ENCODE data around the gene IGF2BP1. TPM values are rescaled to one million over a fixed set of nuclear protein-coding genes. Genes with fewer than 3 reads are reported as not detected.

Gene IGF2BP1
- total and polyA plus RNA-seq, 2 of the 8 experiments (the other 6 are each of a cell fraction or from before 2014, with no cell fraction given) = 41.6 to 513 TPM

DNA sequence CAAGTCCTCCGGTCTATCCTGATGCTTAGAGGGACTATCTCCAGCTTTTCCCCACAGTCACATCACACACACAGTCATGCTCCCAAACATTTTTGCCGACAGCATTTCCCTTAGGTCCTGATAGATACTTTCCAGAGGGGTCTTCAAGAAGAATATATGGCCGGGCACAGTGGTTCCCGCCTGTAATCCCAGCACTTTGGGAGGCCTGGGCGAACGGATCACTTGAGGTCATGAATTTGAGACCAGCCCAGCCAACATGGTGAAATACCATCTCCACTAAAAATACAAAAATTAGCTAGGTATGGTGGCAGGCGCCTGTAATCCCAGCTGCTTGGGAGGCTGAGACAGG lies 24.5 kb upstream of the IGF2BP1 start:
- no peak for FAIRE-seq
- H3K27ac ChIP-seq (ENCODE audit: low read depth, low read length) = no peak overlapping the region

More for the DNA sequence above, 24.5 kb upstream of the IGF2BP1 start:
- Histone ChIP-seq H3K56ac (replicated peaks; ENCODE audit: insufficient read length, low read depth, low read length) (no peak overlapping the region), H3K4ac (replicated peaks; ENCODE audit: insufficient read length, low read depth, low read length) (no peak overlapping the region), H2BK15ac (ENCODE audit: low read length) (no peak overlapping the region; the same call in 1 of the 2 replicates), H3K14ac (ENCODE audit: insufficient read length) (no peak overlapping the region), H3K79me2 (ENCODE audit: control insufficient read depth in 1 of 2, insufficient read depth in 2 of 2, low read length in 2 of 2) (no peaks in the 10 kb centered on the region), H3K23me2 (ENCODE audit: low read depth, low read length) (no peaks in the 10 kb centered on the region), H4K20me1 (replicated peaks in 1 of 2; ENCODE audit: control insufficient read depth in 1 of 2, insufficient read depth in 2 of 2, low read length in 2 of 2) (no peaks in the 10 kb centered on the region), H3K36me3 (ENCODE audit: control insufficient read depth in 2 of 4, insufficient read depth in 4 of 4, low read length in 3 of 4) (no peaks in the 10 kb centered on the region), H2BK5ac (ENCODE audit: low read depth, low read length) (no peak overlapping the region), H3K9ac (replicated peaks in 1 of 4; ENCODE audit: extremely low read depth in 1 of 4, low read depth in 3 of 4, low read length in 3 of 4) (0 out of 7 replicates have a peak overlapping the region, but pooled peaks of 1 of the 4 experiments have one; percentile 14), H3K4me2 (ENCODE audit: insufficient read depth in 1 of 2, low read depth in 2 of 2, low read length in 2 of 2) (peak overlapping the region; percentile 1 to 25; a peak in 3 of 4 replicates), H4K5ac (ENCODE audit: insufficient read length, low read depth, low read length) (no peak overlapping the region), H2AK5ac (ENCODE audit: low read depth, low read length) (no peak overlapping the region; the same call in 1 of the 2 replicates), H3K79me1 (ENCODE audit: low read depth, low read length) (no peaks in the 10 kb centered on the region), H2BK20ac (ENCODE audit: low read length) (no peak overlapping the region), H3K9me3 (ENCODE audit: insufficient read depth in 2 of 2, low read depth in 1 of 2, low read length in 1 of 2) (no peaks in the 10 kb centered on the region), H3K27me3 (replicated peaks in 1 of 4; ENCODE audit: control insufficient read depth in 3 of 4, extremely low read depth in 1 of 4, insufficient read depth in 3 of 4, low read length in 3 of 4) (peaks cover 0 to 2% (median 0%) of the 10 kb centered on the region in 4 experiments; a peak in 1 of 7 replicates), H2BK12ac (ENCODE audit: low read depth, low read length) (0 out of 2 replicates have a peak overlapping the region, but pooled peaks have one; percentile 5), H3K18ac (ENCODE audit: extremely low read depth, low read length) (0 out of 2 replicates have a peak overlapping the region, but pooled peaks have one; percentile 27), H3K4me1 (replicated peaks in 1 of 4; ENCODE audit: control insufficient read depth in 3 of 4, insufficient read depth in 4 of 4, low read length in 3 of 4) (peaks cover 2 to 12% (median 8%) of the 10 kb centered on the region in 4 experiments), H3K4me3 (ENCODE audit: extremely low read depth in 1 of 4, insufficient read depth in 2 of 4, low read depth in 3 of 4, low read length in 4 of 4) (no peak overlapping the region; a peak in 1 of 8 replicates), H2BK120ac (replicated peaks; ENCODE audit: low read depth, low read length) (no peak overlapping the region), H4K8ac (ENCODE audit: extremely low read depth, insufficient read depth, low read length) (no peak overlapping the region), H3K23ac (ENCODE audit: insufficient read length) (no peak overlapping the region), H2AFZ (ENCODE audit: low read length) (no peak overlapping the region), H4K91ac (replicated peaks; ENCODE audit: insufficient read length, low read length) (no peak overlapping the region)
- no peak for DNase-seq (ENCODE audit: low read depth in 1 of 2, low spot score in 2 of 2)
- ChIA-PET CTCF (ENCODE audit: partially characterized antibody) (interaction anchor here (0.7 to 3.9 kb wide), 8 partner anchors 12 to 319 kb away, joined by 3 to 33 read pairs (median 5); no protein-coding TSS in a partner anchor), POLR2A (ENCODE audit: partially characterized antibody) (interaction anchor here (0.7 to 5.5 kb wide), 11 partner anchors 12 to 78 kb away, joined by 3 to 38 read pairs (median 4); partner anchors contain the start of genes IGF2BP1 and SNF8)
- no peak for TF ChIP-seq KDM4A (IDR thresholded peaks at IDR 0.05; ENCODE audit: low read depth, low read length, severe bottlenecking)
- no peak for TF ChIP-seq TAF7 (optimal IDR thresholded peaks at IDR 0.05; ENCODE audit: borderline replicate concordance, low read depth, low read length)
- no peak for TF ChIP-seq MAFK (IDR thresholded peaks at IDR 0.05; ENCODE audit: low read depth, low read length)
- TF ChIP-seq HDAC6 (IDR thresholded peaks at IDR 0.05; ENCODE audit: low read depth, low read length) = no peak
- TF ChIP-seq KDM1A (IDR thresholded peaks at IDR 0.05; ENCODE audit: borderline replicate concordance, low read length) = no peak
- no peak for TF ChIP-seq ZNF274 (IDR thresholded peaks at IDR 0.05; ENCODE audit: borderline replicate concordance, extremely low read depth, low read length)
- no peak for TF ChIP-seq JUND (IDR thresholded peaks at IDR 0.05; ENCODE audit: low read length)
- TF ChIP-seq CBX5 (IDR thresholded peaks at IDR 0.05; ENCODE audit: low read depth, low read length) = no peak
- no peak for TF ChIP-seq PHF8 (conservative IDR thresholded peaks at IDR 0.05; ENCODE audit: low read depth, low read length)
- TF ChIP-seq YY1 (IDR thresholded peaks at IDR 0.05; ENCODE audit: low read depth, low read length) = no peak
- TF ChIP-seq EGR1 (IDR thresholded peaks at IDR 0.05; ENCODE audit: borderline replicate concordance, low read depth, low read length) = no peak
- no peak for TF ChIP-seq TEAD4 (IDR thresholded peaks at IDR 0.05; ENCODE audit: low read depth, low read length)
- TF ChIP-seq HDAC2 (IDR thresholded peaks at IDR 0.05; ENCODE audit: borderline replicate concordance in 1 of 2, low read depth in 2 of 2, low read length in 2 of 2) = no peak
- TF ChIP-seq CBX8 (IDR thresholded peaks at IDR 0.05; ENCODE audit: borderline replicate concordance, low read depth, low read length) = no peak
- WGBS, 2 experiments (ENCODE audit: extremely low coverage in 1 of 2, insufficient coverage in 1 of 2, insufficient read length in 1 of 2, insufficient replicate concordance in 2 of 2, low coverage in 1 of 2, low lambda C conversion rate in 2 of 2, missing lambda C conversion rate in 1 of 2) = 82% methylated on average over 7 of the region's 7 CpGs; no CpG with 5 or more reads in 1 of the 2 experiments
